CD14-positive monocyte (primary cell): ENCODE measurements around the gene IL1B. TPM values are rescaled to one million over a fixed set of nuclear protein-coding genes. Genes with fewer than 3 reads are reported as not detected.

ENCODE experiments used
- DNase-seq, 3 donors: peaks; one replicate each; pipeline ENCODE4 v3.0.0-alpha.2; 2011 to 2022
- H2AFZ ChIP-seq: 2 replicates; pipeline ENCODE4 v1.6.0; 2012; ENCODE audit warnings: mild to moderate bottlenecking, low read depth, low read length, inconsistent platforms; ENCODE audit not compliant: insufficient read depth, poor library complexity, severe bottlenecking
- H3K27ac ChIP-seq, 2 donors: 1 replicate in 1 of 2; 2 replicates in 1 of 2; pipeline ENCODE4 v1.5.1; 2012 to 2013; ENCODE audit warnings: low read length in 2 of 2, control low read depth in 1 of 2, inconsistent platforms in 1 of 2, low read depth in 1 of 2, mild to moderate bottlenecking in 1 of 2
- H3K27me3 ChIP-seq, 2 donors: one replicate each; pipeline versions ENCODE4 v1.6.0 to v1.6.1; 2011 to 2013; ENCODE audit warnings: low read length in 2 of 2; ENCODE audit not compliant: control insufficient read depth in 2 of 2, insufficient read depth in 2 of 2
- H3K36me3 ChIP-seq, 2 donors: replicated peaks in 1 of 2; 1 replicate in 1 of 2; 2 replicates in 1 of 2; pipeline versions ENCODE4 v1.5.1 to v1.6.1; 2012 to 2013; ENCODE audit warnings: low read length in 2 of 2, control low read depth in 1 of 2, inconsistent platforms in 1 of 2, mild to moderate bottlenecking in 1 of 2; ENCODE audit not compliant: insufficient read depth in 2 of 2, control insufficient read depth in 1 of 2
- H3K4me1 ChIP-seq, 2 donors: 1 replicate in 1 of 2; 2 replicates in 1 of 2; pipeline versions ENCODE4 v1.5.1 to v1.6.1; 2012 to 2013; ENCODE audit warnings: low read length in 2 of 2, control low read depth in 1 of 2, inconsistent platforms in 1 of 2, mild to moderate bottlenecking in 1 of 2, moderate library complexity in 1 of 2; ENCODE audit not compliant: insufficient read depth in 2 of 2, control insufficient read depth in 1 of 2
- H3K4me2 ChIP-seq: replicated peaks from 2 replicates; pipeline ENCODE3; 2012; ENCODE audit warnings: low read length, moderate library complexity, mild to moderate bottlenecking; ENCODE audit not compliant: poor library complexity, severe bottlenecking; ENCODE audit errors: extremely low read depth
- H3K4me3 ChIP-seq, 3 experiments: fragments of 200-600 bp in 1 of 3; sonication (generic) in 1 of 3; replicated peaks in 1 of 3; 1 replicate in 2 of 3; 2 replicates in 1 of 3; pipeline ENCODE4 v1.5.1; 2011 to 2013; ENCODE audit warnings: low read length in 3 of 3, mild to moderate bottlenecking in 3 of 3, control low read depth in 2 of 3, low read depth in 2 of 3, inconsistent platforms in 1 of 3, moderate library complexity in 1 of 3
- H3K79me2 ChIP-seq: 2 replicates; pipeline ENCODE4 v1.6.0; 2012; ENCODE audit warnings: mild to moderate bottlenecking, control low read depth, inconsistent platforms, low read length, moderate library complexity; ENCODE audit not compliant: insufficient read depth
- H3K9ac ChIP-seq: 2 replicates; pipeline ENCODE4 v1.6.0; 2017; ENCODE audit warnings: low read length, mild to moderate bottlenecking; ENCODE audit not compliant: insufficient read depth, poor library complexity, severe bottlenecking
- H3K9me3 ChIP-seq, 2 donors: replicated peaks in 1 of 2; 1 replicate in 1 of 2; 2 replicates in 1 of 2; pipeline versions ENCODE4 v1.5.1 to v1.6.1; 2012 to 2013; ENCODE audit warnings: low read length in 2 of 2, control low read depth in 1 of 2; ENCODE audit not compliant: control insufficient read depth in 1 of 2, insufficient read depth in 1 of 2
- H4K20me1 ChIP-seq: 2 replicates; pipeline ENCODE4 v1.6.0; 2012; ENCODE audit warnings: mild to moderate bottlenecking, low read length, control low read depth, moderate library complexity; ENCODE audit not compliant: insufficient read depth
- H3K27ac Mint-ChIP-seq, 7 donors: one replicate each; pipeline ENCODE4 v1.8.0; 2020; ENCODE audit warnings: mild to moderate bottlenecking in 7 of 7, mixed read lengths in 7 of 7, moderate library complexity in 6 of 7, inconsistent platforms in 2 of 7
- H3K27me3 Mint-ChIP-seq, 3 donors: one replicate each; pipeline ENCODE4 v1.8.0; 2021 to 2022; ENCODE audit warnings: low read depth in 3 of 3, mild to moderate bottlenecking in 3 of 3, mixed read lengths in 3 of 3, moderate library complexity in 3 of 3, inconsistent platforms in 1 of 3
- H3K36me3 Mint-ChIP-seq, 2 donors: one replicate each; pipeline ENCODE4 v1.8.0; 2020; ENCODE audit warnings: mixed read lengths in 2 of 2, inconsistent platforms in 1 of 2, mild to moderate bottlenecking in 1 of 2
- H3K4me1 Mint-ChIP-seq: one replicate; pipeline ENCODE4 v1.8.0; 2020; ENCODE audit warnings: mild to moderate bottlenecking, mixed read lengths
- H3K4me3 Mint-ChIP-seq, 2 donors: one replicate each; pipeline ENCODE4 v1.8.0; 2020; ENCODE audit warnings: mild to moderate bottlenecking in 2 of 2, mixed read lengths in 2 of 2, moderate library complexity in 1 of 2
- H3K9me3 Mint-ChIP-seq, 7 donors: one replicate each; pipeline ENCODE4 v1.8.0; 2020 to 2022; ENCODE audit warnings: mixed read lengths in 7 of 7, mild to moderate bottlenecking in 6 of 7, moderate library complexity in 6 of 7, inconsistent platforms in 2 of 7
- WGBS: methylation state at CpG from one replicate; pipeline ENCODE4 v1.1.5; 2013; ENCODE audit warnings: missing lambda C conversion rate; ENCODE audit not compliant: insufficient coverage; 5-methylcytosine and 5-hydroxymethylcytosine counted together
- intact Hi-C, 2 donors: fragments of 100-400 bp; cut with micrococcal nuclease; formaldehyde crosslinking; loops; one replicate each; pipeline versions ENCODE4 v1.15.0 to v1.15.1; 2023
- polyA plus RNA-seq, 3 donors: library from polyadenylated mRNA; depleted of rRNA in 1 of 3; unstranded in 2 of 3; stranded (reverse) in 1 of 3; fragments of 300-500 nt in 2 of 3; fragments of >200 nt in 1 of 3; fragmentation: Illumina TruSeq in 2 of 3; gene quantifications; 1 replicate in 2 of 3; 2 replicates in 1 of 3; pipeline ENCODE4 v1.2.3, GENCODE V29; 2012 to 2021
- TF ChIP-seq, protein P1 (sequence below): fragments of 200-600 bp; IDR thresholded peaks from one replicate; pipeline ENCODE4 v1.8.0; 2022; ENCODE audit warnings: antibody characterized with exemption, mild to moderate bottlenecking

The IL1B gene
- polyA plus RNA-seq, 3 donors, result 65.1 to 1,419 (median 114) TPM

DNA sequence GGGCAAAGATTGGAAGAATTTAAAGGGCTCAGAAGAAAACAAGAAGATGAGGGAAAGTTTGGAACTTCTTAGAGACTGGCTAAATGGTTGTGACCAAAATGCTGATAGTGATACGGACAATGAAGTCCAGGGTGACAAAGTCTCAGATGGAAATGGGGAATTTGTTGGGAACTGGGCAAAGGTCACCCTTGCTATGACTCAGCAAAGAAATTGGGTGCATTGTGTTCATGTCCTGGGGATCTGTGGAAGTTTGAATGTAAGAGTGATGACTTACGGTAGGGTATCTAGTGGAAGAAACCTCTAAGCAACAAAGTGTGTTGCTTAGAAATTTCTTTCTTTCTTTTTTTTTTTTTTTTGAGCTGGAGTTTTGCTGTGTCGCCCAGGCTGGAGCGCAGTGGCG is 46.3 kb downstream of the IL1B start:
- WGBS, result 93% methylated on average over 2 of the region's 5 CpGs
- no peaks in the 10 kb centered on the region for H3K36me3 Mint-ChIP-seq
- H3K27ac Mint-ChIP-seq, result no peak overlapping the region
- Histone ChIP-seq H3K4me2 (no peak overlapping the region), H3K27ac (no peak overlapping the region), H2AFZ (no peak overlapping the region), H3K4me3 (no peak overlapping the region), H3K9me3 (no peaks in the 10 kb centered on the region), H3K9ac (no peak overlapping the region), H3K79me2 (no peaks in the 10 kb centered on the region), H3K4me1 (peaks cover 58 to 81% of the 10 kb centered on the region in 2 donors), H3K36me3 (no peaks in the 10 kb centered on the region), H4K20me1 (peaks cover 4% of the 10 kb centered on the region), H3K27me3 (no peaks in the 10 kb centered on the region)
- peaks cover 2 to 7% (median 4%) of the 10 kb centered on the region in 3 donors for H3K27me3 Mint-ChIP-seq
- intact Hi-C loops, result loop anchor here in 1 of 2 donors (5.0 to 10.0 kb wide), 2 partner anchors 38 to 94 kb away; no protein-coding TSS in a partner anchor
- H3K9me3 Mint-ChIP-seq, result peaks cover 5 to 10% (median 7%) of the 10 kb centered on the region in 7 donors
- TF ChIP-seq, protein P1, sequence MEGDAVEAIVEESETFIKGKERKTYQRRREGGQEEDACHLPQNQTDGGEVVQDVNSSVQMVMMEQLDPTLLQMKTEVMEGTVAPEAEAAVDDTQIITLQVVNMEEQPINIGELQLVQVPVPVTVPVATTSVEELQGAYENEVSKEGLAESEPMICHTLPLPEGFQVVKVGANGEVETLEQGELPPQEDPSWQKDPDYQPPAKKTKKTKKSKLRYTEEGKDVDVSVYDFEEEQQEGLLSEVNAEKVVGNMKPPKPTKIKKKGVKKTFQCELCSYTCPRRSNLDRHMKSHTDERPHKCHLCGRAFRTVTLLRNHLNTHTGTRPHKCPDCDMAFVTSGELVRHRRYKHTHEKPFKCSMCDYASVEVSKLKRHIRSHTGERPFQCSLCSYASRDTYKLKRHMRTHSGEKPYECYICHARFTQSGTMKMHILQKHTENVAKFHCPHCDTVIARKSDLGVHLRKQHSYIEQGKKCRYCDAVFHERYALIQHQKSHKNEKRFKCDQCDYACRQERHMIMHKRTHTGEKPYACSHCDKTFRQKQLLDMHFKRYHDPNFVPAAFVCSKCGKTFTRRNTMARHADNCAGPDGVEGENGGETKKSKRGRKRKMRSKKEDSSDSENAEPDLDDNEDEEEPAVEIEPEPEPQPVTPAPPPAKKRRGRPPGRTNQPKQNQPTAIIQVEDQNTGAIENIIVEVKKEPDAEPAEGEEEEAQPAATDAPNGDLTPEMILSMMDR, result no peak
- H3K4me1 Mint-ChIP-seq, result peaks cover 61% of the 10 kb centered on the region
- peak in 2 of 3 donors; percentile 14 to 53 for DNase-seq
- H3K4me3 Mint-ChIP-seq, result no peak overlapping the region

DNA sequence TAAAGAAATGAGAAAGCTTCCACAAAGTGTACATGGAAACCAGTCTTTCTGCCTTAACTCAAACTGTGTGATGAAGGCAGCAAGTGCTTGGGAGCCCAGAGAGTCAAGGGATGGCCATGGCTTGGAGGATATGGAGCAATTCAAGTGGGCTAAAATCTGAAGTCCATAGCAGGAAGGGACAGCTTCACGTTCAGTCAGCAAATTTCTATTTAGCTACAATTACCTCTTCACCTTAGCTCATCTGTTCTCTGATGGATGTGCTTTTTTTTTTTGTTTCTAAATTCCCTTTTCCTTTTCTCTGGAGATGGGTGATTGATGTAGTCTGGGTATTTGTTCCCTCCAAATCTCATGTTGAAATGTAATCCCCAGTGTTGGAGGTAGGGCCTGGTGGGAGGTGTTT is 47.4 kb downstream of the IL1B start:
- H3K27me3 Mint-ChIP-seq, result peaks cover 1 to 11% (median 2%) of the 10 kb centered on the region in 3 donors
- H4K20me1 ChIP-seq, result peaks cover 4% of the 10 kb centered on the region
- no peak overlapping the region for H3K4me3 ChIP-seq
- H3K36me3 ChIP-seq, result no peaks in the 10 kb centered on the region
- no peak overlapping the region for H3K27ac ChIP-seq
- H3K27ac Mint-ChIP-seq, result peak overlapping the region in 3 of 7 donors; percentile 9 to 61 (median 47)
- H3K36me3 Mint-ChIP-seq, result no peaks in the 10 kb centered on the region
- TF ChIP-seq, protein P1, result no peak
- H3K4me1 Mint-ChIP-seq, result peaks cover 64% of the 10 kb centered on the region
- peaks cover 58 to 81% of the 10 kb centered on the region in 2 donors for H3K4me1 ChIP-seq
- H3K27me3 ChIP-seq, result no peaks in the 10 kb centered on the region
- H3K4me3 Mint-ChIP-seq, result no peak overlapping the region
- peaks cover 5 to 10% (median 7%) of the 10 kb centered on the region in 7 donors for H3K9me3 Mint-ChIP-seq
- no peak overlapping the region for H2AFZ ChIP-seq
- intact Hi-C loops, result no loop called here
- no peaks in the 10 kb centered on the region for H3K79me2 ChIP-seq
- WGBS, result no CpG with 5 or more reads among the region's 1 CpG
- no peak for DNase-seq
- H3K9me3 ChIP-seq, result no peaks in the 10 kb centered on the region
- no peak overlapping the region for H3K4me2 ChIP-seq
- H3K9ac ChIP-seq, result no peak overlapping the region
